Activated naive CD8-positive, alpha-beta T cell treated with anti-CD3 and anti-CD28 coated beads, Interleukin-2, amount 50 U/mL, for 16 hours (primary cell): Measurements from ENCODE around the gene SMPD3.
A peak's percentile ranks its signal among the peaks of the same experiment; 100 is the strongest.

ENCODE experiments used
- DNase-seq: peaks from one replicate; pipeline ENCODE4 v3.0.0-alpha.2; 2020; ENCODE audit warnings: low read depth, low spot score

Gene SMPD3

DNA sequence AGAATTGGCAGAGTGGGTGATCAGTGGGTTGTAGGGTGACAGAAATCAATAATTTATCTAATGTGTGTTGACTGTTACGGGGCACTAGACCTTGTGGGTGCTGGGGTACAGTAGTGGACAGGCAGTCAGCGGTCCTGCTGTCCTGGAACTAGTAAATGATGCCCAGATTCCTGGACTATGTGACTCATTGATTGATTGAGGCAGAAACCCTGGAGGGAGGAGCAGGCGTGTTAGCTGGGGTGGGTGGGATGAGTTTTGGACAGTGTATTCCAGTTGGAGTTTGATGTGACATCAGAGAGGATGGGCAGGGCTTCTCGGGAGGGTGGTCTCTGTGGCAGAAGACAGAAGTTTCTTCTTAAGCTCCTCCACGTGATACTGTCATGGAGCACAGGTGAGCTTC lies 113.1 kb downstream of the SMPD3 start:
- DNase-seq = no peak

DNA sequence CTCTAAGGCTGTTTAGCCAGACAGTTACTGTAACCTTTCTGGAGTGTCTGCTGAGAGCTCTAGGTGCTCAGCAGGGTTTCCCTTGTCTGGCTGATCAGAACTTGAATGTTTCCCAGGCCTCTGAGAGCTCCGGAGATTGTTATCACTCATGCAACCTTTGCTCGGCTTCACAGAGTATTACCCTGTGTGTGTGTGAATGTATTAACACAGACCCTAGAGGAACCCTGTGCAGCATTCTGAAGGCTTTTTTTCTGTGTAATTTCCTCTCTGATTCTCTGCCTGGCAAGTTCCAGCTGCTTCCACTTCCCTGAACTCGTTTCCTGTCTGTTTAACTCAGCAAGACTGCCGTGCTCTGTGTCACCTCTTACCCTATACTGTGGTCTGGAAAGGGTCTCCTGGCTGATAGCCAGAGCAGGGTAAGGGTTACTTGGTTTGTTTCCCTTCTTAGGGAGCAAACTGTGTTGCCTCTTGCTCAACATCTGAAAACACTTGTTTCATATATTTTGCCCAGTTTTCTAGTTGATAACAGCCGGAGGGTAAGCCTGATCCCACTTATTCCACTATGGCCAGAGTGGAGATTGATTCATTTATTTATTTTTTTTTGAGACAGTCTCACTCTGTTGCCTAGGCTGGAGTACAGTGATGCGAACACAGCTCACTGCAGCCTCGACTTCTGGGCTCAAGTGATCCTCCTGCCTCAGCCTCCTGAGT lies 115.7 kb downstream of the SMPD3 start:
- DNase-seq = no peak

DNA sequence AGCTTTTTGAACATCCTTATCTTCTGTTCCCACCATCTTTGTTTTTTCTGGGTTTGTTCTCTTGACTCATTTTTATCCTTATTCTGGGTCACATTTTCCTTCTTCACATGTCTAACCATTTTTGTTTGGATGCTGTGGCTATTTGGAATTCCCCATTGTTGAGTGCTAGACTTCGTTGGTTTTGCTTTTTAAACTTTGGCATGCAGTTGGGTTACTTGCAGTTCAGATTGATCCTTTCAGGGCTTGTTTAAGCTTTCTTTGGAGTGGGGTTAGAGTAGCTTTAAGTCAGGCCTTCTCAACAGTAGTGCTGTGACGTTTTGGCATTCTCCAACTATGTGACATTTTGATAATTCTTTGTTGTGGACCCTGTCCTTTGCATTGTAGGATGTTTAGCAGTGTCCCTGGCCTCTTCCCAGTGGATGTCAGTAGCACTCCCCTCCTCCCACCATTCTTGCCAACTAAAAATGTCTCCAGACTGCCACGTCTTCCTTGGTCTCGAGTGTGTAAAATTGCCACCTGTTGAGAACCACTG lies 116.4 kb downstream of the SMPD3 start:
- DNase-seq = no peak

DNA sequence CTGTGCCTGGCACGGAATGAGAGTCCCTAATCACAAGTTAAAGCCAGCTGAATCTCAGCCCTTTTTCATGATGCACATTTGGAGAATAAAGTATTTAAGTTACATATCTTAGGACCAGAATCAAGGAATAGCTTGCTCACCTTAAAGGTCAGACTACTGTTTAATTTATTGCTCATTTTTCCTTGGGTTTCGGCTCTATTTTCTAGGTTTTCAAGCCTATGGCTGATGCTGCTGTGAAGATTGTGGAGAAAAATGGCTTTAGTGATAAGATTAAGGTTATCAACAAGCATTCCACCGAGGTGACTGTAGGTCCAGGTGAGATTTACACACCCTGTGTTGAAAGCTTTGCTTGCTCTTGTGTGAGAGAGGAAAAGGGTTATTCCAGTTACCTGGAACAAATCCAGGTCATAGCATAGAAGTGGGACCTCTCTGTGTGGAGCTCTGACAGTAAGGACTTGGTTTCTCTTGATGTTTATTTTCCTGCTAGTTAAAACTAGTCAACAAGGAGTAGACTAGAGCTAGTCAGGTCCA lies 119.4 kb downstream of the SMPD3 start:
- DNase-seq = no peak

DNA sequence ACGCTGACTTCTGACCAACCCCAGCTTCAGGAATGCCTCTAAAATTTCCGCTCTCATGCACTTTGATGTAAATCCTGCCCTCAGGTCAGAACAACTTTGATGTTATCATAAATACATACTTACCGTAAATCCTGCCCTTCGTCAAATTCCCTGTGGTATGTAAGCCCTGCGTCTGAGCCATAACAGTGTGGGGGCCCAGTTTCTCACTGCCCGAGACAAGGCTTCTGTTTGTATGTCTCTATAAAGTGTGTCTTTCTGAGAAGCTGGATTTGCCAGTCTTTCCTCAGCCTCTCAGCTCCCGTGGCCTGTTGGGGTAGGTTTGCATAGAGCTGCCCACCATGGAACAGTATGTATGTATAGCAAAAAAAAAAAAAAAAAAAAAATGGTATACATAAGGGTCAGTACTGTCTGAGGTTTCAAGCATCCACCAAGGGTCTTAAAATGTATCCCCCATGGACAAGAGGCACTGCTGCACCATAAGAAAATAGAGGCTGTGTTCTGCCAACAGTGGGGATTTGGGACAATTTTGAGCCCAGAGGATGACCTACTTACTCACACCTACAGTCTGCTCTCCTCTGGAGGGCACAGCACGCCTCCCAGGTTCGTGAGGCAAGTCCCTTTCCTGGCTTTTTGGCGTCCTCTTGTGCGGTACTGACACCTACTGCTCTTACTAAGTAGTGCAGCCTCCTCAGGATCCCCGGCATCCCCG lies 120.0 kb downstream of the SMPD3 start:
- DNase-seq = peak; percentile 68

DNA sequence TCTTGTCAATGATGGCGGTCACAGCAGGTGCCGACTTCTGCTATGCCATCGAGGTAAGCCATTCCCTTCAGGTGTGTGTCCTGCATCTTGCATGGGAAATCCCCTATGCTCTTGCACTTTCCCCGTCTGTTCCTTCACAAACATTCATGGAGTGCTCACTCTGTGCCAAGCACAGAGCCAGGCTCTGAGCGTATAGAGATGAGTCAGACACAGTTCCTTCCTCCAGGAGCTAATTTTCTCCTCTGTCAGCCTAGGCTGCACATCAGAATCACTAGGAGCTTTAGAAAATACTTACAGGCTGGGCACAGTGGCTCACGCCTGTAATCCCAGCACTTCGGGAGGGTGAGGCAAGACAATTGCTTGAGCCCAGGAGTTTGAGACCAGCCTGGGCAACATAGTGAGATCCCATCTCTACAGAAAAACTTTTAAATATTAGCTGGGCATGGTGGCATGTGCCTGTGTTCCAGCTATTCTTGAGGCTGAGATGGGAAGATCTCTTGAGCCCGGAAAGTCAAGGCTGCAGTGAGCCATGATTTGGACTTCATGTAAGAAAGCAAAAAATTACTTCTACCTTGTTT lies 123.4 kb downstream of the SMPD3 start:
- no peak for DNase-seq

DNA sequence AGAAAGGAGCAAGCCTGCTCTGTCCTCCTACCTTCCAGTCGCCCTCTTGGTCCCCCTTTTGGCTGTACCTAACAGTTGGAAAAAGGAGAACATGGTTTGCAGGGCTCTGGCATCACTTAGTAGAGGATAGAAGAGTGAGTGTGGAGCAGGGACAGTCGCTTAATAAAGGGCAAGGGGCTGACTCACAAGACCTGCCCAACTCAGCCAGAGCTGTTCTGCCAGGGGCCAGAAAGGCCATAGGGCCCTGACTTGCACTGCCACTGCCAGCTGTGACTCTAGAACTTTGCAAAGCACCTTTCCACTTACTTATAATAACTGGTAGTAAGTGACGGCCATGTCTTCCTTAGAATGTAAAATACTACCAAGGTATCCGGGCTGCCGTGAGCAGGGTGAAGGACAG lies 124.0 kb downstream of the SMPD3 start:
- DNase-seq = no peak

DNA sequence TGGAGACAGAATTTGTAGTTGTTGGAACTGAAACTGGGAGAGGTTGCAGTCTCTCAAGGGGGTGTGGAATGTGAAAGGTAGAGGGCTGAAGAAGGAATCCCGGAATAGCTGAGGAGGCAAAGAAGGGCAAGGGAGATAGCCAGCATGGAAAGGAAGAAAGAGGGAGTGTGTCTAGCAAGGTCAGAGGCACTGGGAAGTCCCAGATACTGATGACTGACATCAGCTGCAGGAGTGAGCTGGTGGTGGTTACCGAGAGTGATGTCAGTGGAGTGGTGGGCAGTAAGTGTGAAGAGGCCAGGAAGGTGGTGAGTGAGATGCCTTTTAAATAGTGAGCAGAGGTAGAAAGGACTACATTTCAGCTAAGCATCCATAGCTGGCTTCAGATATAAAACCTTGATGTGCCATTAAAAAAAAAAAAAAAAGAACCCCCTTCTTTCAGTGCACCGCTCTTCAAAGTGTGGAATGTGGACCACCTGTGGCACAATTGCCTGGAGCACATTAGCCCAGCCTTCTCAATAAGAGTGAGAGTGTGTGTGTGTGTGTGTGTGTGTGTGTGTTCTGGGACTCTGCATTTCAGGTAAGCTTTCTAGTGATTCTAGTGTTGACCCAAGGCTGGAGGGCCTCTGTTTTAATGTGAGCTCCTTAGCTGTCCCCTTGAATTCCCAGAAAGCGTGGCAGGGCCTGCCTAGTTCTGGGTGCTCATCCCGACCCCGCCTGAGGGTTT lies 129.0 kb downstream of the SMPD3 start:
- no peak for DNase-seq

DNA sequence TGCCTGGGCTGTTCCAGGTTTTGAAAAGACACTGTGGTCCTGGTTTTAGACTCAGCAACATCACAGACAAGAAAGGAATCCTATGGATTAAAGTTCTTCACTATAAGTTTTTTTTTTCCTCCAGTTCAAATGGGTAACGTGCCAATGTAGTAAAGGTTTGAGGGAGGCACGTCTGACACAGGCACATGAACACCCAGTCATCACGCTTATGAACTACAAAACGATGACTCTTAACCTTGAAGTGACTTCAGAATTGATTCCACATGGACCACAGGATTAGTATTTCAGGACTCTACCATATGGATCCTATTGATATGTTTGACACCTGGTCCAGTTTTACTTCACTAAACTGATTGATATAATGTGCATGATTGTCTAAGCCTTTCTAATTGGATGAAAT lies 135.2 kb downstream of the SMPD3 start:
- DNase-seq = no peak

DNA sequence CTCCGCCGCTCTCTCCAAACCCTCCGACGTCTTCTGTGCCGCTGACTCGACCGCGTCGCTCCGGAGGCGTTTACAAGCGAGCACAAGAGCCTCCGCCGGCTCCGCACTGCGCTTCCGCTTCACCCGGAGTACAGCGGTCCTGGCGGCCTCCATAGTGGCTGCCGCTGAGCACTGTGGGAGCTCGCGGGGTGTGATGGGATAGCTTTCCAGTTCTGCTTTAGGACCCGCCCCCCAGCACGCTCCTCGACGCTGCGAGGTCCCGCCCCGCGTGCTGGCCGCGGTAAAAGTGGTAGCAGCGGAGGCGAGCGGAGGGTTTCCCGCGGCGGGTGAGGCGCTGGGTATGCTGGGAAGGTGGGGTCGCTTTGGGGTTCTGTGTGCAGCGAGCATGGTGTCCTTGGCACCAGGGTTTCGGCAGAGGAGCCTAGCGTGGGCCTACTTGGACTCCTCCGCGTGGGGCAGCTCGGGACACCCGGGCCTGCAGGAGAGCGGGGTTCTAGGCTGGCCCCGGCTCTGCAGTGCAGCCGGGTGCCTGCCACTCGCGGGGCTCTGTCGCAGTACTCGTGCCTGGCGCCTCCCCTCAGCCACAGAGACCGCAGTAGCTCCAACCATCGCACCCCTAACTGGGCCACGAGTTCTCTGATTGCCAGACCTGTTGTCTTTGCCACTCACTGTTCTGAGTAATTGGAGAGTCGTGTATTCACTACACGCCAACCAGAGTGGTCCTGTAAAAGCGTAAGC lies 137.4 kb downstream of the SMPD3 start, which contains the start of the genes PRMT7 and SLC7A6OS:
TSS of gene PRMT7 (plus strand) at position 246 of the 738 bp plus-strand sequence. CDS start 4,961 bp downstream, outside the sequence.
TSS of gene SLC7A6OS (minus strand) at position 173 of the 738 bp plus-strand sequence. CDS start at position 153, 20 bp downstream.
- peak; percentile 79 for DNase-seq

DNA sequence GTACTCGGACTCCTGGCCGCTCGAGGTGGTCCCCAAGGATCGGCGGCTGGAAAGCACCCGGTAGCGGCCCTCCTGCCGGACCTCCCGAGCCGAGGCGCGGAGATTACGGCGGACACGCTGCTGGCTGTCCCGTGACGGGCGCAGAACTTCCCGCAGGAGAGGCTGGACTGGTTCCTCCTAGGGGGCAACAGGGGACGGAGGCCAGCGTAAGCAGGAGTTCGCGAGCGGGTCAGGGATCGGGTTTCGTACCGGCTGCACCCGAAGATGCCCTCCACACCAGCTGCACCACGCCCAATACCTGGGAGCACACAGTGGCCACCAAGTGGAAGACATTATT lies 137.9 kb downstream of the SMPD3 start:
- no peak for DNase-seq

DNA sequence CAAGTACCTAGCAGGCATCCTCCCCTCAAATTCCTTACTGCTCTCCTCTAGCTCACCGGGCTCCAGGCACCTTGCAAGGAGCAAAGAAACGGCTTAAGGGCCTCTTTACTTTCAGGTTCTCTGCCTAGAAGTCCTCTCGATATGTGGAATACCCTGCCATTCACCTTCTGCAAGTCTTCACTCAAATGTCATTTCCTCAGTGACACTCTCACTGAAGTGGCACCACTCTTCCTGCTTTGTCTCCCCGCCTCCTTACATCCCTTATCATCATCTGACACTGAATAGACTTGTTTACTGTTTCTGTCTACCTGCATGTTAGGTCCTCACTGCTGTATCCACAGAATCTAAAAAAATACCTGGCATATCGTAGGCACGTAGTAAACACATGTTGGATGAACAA lies 138.5 kb downstream of the SMPD3 start:
- DNase-seq = no peak
